GM18873 (cell line): ENCODE results near the gene EGLN3.
"Not testable (repeated sequence)": the region's sequence is repeated elsewhere in the genome, so short reads cannot be mapped to it uniquely, and the experiment has no call there.

Experiments used
- ATAC-seq: cut with Tn5 transposase; IDR thresholded peaks from one replicate; pipeline ENCODE4 v1.9.1; 2021; ENCODE audit warnings: mild to moderate bottlenecking, moderate library complexity, moderate number of reproducible peaks; ENCODE audit not compliant: unreplicated experiment, low FRiP score

Gene EGLN3

GRCh38 chr14:33963892-33964291 lies 13.0 kb upstream of the EGLN3 start:
- ATAC-seq: no peak

GRCh38 chr14:33962466-33962865 lies 11.6 kb upstream of the EGLN3 start:
- ATAC-seq: not testable (repeated sequence)

DNA sequence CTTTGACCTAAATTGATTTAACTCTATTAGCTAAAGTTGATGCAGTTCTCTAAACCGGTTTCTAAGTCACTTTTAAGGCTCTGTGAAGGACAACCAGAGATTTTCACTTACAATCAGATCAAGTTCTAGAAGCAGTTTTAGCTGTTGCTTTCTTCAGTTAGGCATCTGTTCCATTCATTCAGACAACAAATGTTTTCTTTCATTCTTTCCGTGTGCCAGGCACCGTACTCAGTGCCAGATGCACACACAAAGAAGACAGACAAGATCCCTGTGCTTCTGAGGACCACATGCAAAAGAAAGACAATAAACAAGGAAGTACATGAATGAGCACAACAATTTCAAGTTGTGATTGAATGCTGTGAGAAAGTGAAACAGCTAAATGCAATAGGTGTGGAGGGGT lies 11.1 kb upstream of the EGLN3 start:
- ATAC-seq: no peak

DNA sequence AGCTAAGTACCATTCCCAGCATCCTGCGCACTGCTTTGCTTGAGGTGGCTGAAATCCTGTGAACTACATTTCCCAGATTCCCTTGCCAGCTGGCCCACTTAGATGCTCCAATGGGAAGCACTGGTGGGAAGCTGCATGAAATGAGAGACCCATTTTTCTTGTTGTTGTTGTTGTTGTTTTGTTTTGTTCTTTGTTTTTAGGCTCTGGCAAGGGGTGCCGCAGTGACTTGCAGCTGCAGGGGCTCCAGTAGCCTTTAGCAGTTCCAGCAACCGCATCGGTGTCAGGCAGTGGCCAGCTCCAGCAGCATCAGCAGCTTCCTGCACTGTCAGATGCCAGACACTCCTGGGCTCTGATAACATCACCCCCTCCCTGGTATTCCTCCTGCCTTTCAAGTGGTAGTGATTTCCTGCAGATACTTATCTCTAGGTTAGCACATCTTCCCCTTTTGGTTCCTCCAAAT lies 8.8 kb upstream of the EGLN3 start:
- no peak for ATAC-seq

GRCh38 chr14:33958605-33959226 lies 7.8 kb upstream of the EGLN3 start:
- no peak for ATAC-seq

DNA sequence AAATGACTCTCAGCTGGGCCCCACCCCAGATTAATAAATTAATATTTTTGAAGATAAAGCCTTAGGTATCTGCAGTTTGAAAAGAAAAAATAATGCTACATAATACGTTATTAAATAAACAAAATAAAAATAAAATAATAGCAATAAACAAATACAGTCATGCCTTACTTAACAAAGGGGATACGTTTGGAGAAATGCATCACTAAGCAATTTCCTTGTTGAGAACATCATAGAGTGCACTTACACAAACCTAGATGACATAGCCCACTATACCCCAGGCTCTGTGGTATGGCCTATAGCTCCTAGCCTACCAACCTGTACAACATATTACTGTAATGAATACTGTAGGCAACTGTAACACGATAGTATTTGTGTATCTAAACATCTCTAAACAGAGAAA lies 7.1 kb upstream of the EGLN3 start:
- ATAC-seq: no peak

- no peak for ATAC-seq
These were observed 6.4 kb upstream of the EGLN3 start for GRCh38 chr14:33957299-33957698.

GRCh38 chr14:33956640-33957039 lies 5.8 kb upstream of the EGLN3 start:
- no peak for ATAC-seq

- no peak for ATAC-seq
These were observed 3.2 kb upstream of the EGLN3 start for GRCh38 chr14:33954016-33954598.

DNA sequence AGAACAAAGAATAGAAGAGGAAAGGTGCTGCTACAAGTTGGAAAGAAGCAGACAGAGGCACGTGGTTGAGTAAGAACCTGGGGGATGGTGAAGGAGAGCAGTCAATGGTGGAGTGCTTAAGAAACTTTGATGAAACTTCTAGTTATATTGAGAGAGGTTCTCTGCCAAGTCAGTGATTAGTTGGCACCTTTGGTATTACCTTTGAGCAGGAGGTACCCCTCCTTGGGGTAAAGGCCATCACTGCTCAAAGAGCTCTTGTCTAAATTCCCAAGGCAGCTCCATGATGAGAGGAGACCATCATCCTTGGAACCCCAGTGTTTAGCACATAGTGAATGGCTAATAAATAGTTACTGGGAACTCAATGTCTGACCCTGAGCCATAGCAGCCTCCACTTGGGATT lies 1.7 kb upstream of the EGLN3 start:
- ATAC-seq: no peak

DNA sequence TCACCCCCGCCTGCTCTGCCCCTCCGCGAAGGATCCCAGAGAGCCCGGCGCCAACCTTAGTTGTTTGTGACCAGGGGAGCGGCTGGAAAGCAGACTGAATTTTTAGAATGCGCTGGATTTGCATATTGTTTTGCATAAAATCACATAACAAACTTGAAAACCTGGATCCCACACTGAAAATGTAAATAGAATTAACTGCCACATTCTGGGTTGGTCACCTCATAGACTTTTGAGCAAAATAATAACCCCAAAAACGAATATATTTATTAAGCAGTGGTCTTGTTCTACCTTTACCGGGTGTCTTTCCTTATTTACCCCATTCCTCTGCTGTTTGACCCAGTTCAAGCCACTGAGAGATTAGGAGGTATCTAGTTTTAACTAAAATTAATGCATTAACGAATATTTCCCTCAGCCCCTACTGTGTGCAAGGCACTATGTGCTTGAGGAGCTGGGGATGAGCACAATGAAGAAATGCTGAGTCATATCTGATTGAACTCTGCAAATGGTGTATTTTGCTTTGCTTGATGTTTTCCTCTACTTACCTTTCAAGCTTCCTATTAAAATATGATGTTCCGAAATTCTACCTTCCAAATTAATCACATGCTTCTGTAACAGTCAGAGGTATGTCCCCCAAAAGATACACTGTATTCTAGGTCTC lies 438 bp upstream of the EGLN3 start:
- ATAC-seq: no peak

- no peak for ATAC-seq
These were observed 1.4 kb downstream of the EGLN3 start for GRCh38 chr14:33949411-33949893.

DNA sequence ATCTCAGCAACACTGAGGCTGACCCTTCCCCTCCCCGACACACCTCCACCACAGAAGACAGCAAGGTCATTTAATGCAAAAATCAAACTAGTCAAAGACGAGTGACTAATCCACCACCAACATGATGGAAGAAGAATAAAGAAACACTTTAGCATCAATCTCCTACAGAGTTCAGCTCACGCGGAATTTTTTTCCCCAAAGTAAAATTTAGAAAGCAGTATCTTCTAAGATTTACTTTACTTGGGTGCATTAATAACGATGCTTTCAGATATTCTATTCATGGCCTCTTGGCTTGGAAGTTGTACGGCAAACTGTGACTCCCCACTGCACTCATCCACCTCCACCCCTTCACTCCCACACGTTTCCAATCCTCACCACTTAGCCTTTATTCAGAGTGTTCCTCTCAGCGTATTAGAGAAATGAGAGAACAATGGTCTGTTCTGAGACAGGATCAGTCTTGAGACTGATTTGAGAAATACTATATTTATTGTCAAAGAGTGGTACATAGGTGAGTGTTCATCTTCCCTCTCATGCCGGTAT lies 1.9 kb downstream of the EGLN3 start:
- ATAC-seq: no peak

DNA sequence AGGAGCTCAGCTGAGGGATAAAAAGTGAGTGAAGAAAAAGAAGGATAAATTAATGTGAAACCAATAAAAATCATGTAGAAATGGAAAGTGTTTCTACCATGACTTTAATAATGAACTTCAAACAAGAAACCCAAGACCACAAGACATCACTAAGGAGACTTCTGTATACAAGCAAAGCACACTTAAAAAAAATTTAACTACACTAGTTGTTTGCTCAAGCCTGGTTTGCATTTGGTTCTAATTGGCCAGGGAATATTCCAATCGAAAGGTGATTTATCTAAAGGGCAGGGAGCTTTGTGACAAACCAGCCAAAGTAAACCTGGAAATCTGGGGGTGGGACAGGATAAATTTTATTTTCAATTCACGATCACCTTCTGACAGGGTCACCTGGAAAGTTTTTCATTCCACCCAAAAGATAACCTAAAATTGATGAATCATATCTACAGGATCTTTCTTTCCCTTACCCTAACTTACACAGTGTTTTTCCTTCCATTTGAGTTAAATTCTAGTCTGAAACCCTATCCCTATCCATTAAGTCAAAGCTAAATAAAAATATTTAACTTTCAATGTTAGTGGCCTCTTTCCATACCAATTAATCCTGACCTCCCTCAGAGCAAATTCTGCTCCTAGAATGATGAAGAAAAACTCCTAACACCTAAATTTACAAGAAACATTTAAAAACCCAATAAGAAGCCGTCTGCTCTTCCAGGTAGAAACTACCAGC lies 2.6 kb downstream of the EGLN3 start:
- no peak for ATAC-seq

- no peak for ATAC-seq
These were observed 4.0 kb downstream of the EGLN3 start for GRCh38 chr14:33946679-33947476.

GRCh38 chr14:33945210-33946088 lies 5.4 kb downstream of the EGLN3 start:
- no peak for ATAC-seq

DNA sequence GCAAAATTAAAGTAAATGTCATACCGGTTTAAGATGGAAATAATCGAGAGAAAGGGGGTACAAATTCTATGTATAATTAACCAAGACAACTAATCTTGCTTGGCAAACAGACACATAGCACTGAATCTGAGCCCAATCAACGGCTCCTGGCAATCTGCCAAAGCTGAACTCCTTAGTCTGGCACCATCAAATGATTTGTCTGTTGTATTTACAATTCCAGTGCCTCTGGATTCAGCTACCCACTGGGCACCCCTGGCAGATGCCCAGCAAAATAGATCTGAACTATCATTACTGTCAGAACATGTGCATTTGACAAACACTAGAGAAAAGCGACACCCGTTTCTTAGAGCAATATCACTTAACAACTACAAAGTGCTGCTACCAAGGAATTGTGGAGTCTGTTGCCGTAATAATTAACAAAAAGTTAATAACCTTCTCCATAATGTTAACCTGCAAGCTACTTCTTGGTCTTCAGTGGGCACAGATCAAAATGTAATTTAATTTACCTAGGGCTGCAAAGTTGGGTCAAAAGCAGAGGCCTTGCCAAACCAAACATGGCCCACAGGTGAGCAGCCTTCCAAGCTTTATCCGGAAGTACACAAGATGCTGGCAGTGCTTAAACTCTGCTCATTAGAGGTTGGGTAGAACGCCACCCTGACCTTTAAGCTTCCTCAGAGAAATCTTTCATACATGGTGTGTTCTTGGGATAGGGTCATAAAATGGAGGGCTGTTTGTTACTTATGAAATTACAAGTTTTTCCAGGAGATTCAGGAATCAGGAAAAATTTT lies 7.6 kb downstream of the EGLN3 start:
- ATAC-seq: no peak

GRCh38 chr14:33941718-33942117 lies 9.2 kb downstream of the EGLN3 start:
- ATAC-seq: no peak
